B cell (primary cell): Measurements from ENCODE around the gene ITGA3. TPM values are rescaled to one million over a fixed set of nuclear protein-coding genes. Genes with fewer than 3 reads are reported as not detected.

Experiments
- ATAC-seq: fragments of 200-7000 bp; cut with Tn5 transposase; one replicate; pipeline ENCODE4 v1.10.0; 2021; ENCODE audit warnings: low read depth, mild to moderate bottlenecking, moderate number of reproducible peaks, moderate library complexity
- CTCF ChIA-PET: fragments of 350-600 bp; sonication (Branson Sonifier 250); formaldehyde crosslinking; loops from one replicate; lab custom pipeline; 2021; ENCODE audit warnings: antibody characterized with exemption, inconsistent platforms; lab: Charles Lee
- POLR2A ChIA-PET: fragments of 350-600 bp; sonication (Branson Sonifier 250); formaldehyde crosslinking; loops from one replicate; lab custom pipeline; 2021; ENCODE audit warnings: antibody characterized with exemption; lab: Charles Lee
- DNase-seq: peaks from one replicate; pipeline ENCODE4 v3.0.0; 2013
- H2AFZ ChIP-seq: 2 replicates; pipeline ENCODE4 v1.6.1; 2012; ENCODE audit warnings: mild to moderate bottlenecking, low read depth, low read length; ENCODE audit not compliant: insufficient read depth, poor library complexity, severe bottlenecking
- H3K27ac ChIP-seq, 2 donors: 1 replicate in 1 of 2; 2 replicates in 1 of 2; pipeline ENCODE4 v1.5.1; 2012 to 2013; ENCODE audit warnings: low read length in 2 of 2, mild to moderate bottlenecking in 2 of 2, moderate library complexity in 1 of 2
- H3K27me3 ChIP-seq, 4 experiments: fragments of 200-600 bp in 1 of 4; sonication (generic) in 1 of 4; replicated peaks in 1 of 4; 1 replicate in 2 of 4; 2 replicates in 2 of 4; pipeline versions ENCODE4 v1.6.1 to v1.7.0; 2013 to 2016; ENCODE audit warnings: low read length in 3 of 4, mild to moderate bottlenecking in 2 of 4, mixed read lengths in 1 of 4, moderate library complexity in 1 of 4; ENCODE audit not compliant: insufficient read depth in 4 of 4, control insufficient read depth in 3 of 4; ENCODE audit errors: control extremely low read depth in 1 of 4
- H3K36me3 ChIP-seq, 2 experiments: replicated peaks in 1 of 2; 1 replicate in 1 of 2; 2 replicates in 1 of 2; pipeline versions ENCODE4 v1.6.1 to v1.7.1; 2013; ENCODE audit warnings: low read length in 1 of 2; ENCODE audit not compliant: insufficient read depth in 2 of 2, control insufficient read depth in 1 of 2; ENCODE audit errors: control extremely low read depth in 1 of 2, extremely low read depth in 1 of 2
- H3K4me1 ChIP-seq, 2 donors: fragments of 200-600 bp in 1 of 2; sonication (generic) in 1 of 2; 1 replicate in 1 of 2; 2 replicates in 1 of 2; pipeline versions ENCODE4 v1.5.1 to v1.6.1; 2013 to 2017; ENCODE audit warnings: low read length in 2 of 2; ENCODE audit not compliant: control insufficient read depth in 2 of 2, insufficient read depth in 2 of 2
- H3K4me2 ChIP-seq: replicated peaks from 2 replicates; pipeline ENCODE3; 2012; ENCODE audit warnings: mild to moderate bottlenecking, low read depth, low read length; ENCODE audit not compliant: poor library complexity, severe bottlenecking
- H3K4me3 ChIP-seq, 5 experiments: fragments of 200-600 bp in 1 of 5; sonication (generic) in 1 of 5; 1 replicate in 3 of 5; 2 replicates in 2 of 5; pipeline versions ENCODE4 v1.5.1 to v1.7.0; 2011 to 2016; ENCODE audit warnings: low read length in 4 of 5, mild to moderate bottlenecking in 4 of 5, low read depth in 2 of 5, control low read depth in 1 of 5, moderate library complexity in 1 of 5; ENCODE audit not compliant: insufficient read depth in 1 of 5; ENCODE audit errors: control extremely low read depth in 1 of 5, extremely low read depth in 1 of 5
- H3K79me2 ChIP-seq: fragments of 200-600 bp; sonication (generic); one replicate; pipeline ENCODE4 v1.6.0; 2016; ENCODE audit warnings: low read length; ENCODE audit not compliant: control insufficient read depth, insufficient read depth
- H3K9ac ChIP-seq: fragments of 200-600 bp; sonication (generic); 2 replicates; pipeline ENCODE4 v1.6.1; 2017; ENCODE audit warnings: mild to moderate bottlenecking, low read length, moderate library complexity
- H3K9me3 ChIP-seq, 3 donors: one replicate each; pipeline versions ENCODE4 v1.6.1 to v1.7.1; 2013; ENCODE audit warnings: low read length in 2 of 3; ENCODE audit not compliant: control insufficient read depth in 2 of 3, insufficient read depth in 1 of 3; ENCODE audit errors: control extremely low read depth in 1 of 3
- H4K20me1 ChIP-seq: 2 replicates; pipeline ENCODE4 v1.6.0; 2012; ENCODE audit warnings: mild to moderate bottlenecking, low read length; ENCODE audit not compliant: insufficient read depth, control insufficient read depth, poor library complexity, severe bottlenecking
- H3K27ac Mint-ChIP-seq: one replicate; pipeline ENCODE4 v1.8.0; 2021; ENCODE audit warnings: mixed read lengths
- H3K27me3 Mint-ChIP-seq: one replicate; pipeline ENCODE4 v1.8.0; 2021; ENCODE audit warnings: mixed read lengths
- H3K4me1 Mint-ChIP-seq: one replicate; pipeline ENCODE4 v1.8.0; 2021; ENCODE audit warnings: mixed read lengths
- H3K4me3 Mint-ChIP-seq: one replicate; pipeline ENCODE4 v1.8.0; 2021; ENCODE audit warnings: mixed read lengths
- H3K9me3 Mint-ChIP-seq: one replicate; pipeline ENCODE4 v1.8.0; 2022; ENCODE audit warnings: mixed read lengths; ENCODE audit not compliant: insufficient read depth
- EZH2 ChIP-seq: IDR thresholded peaks from 2 replicates; pipeline ENCODE4 v1.6.1; 2012; ENCODE audit warnings: borderline replicate concordance, low read depth, mild to moderate bottlenecking, moderate library complexity, low read length; ENCODE audit not compliant: insufficient read depth, poor library complexity, severe bottlenecking
- WGBS: methylation state at CpG from one replicate; pipeline ENCODE4 v1.1.5; 2013; ENCODE audit warnings: missing lambda C conversion rate; ENCODE audit not compliant: insufficient coverage; 5-methylcytosine and 5-hydroxymethylcytosine counted together
- intact Hi-C: fragments of 100-400 bp; cut with micrococcal nuclease; formaldehyde crosslinking; loops from one replicate; pipeline ENCODE4 v1.10.0; 2022
- polyA plus RNA-seq: library from polyadenylated mRNA; depleted of rRNA; stranded (reverse); fragments of >200 nt; gene quantifications from 2 replicates; pipeline ENCODE4 v1.2.3, GENCODE V29; 2012
- total RNA-seq, 2 donors: library from RNA; stranded (reverse); fragments of 120-200 nt in 1 of 2; gene quantifications; 1 replicate in 1 of 2; 2 replicates in 1 of 2; pipeline versions ENCODE4 v1.2.3 to v1.2.4, GENCODE V29; 2013 to 2022
- TF ChIP-seq, protein P1 (sequence below): fragments of 200-600 bp; IDR thresholded peaks from one replicate; pipeline ENCODE4 v1.8.0; 2022; ENCODE audit warnings: antibody characterized with exemption, mild to moderate bottlenecking

ITGA3 gene
- total and polyA plus RNA-seq, 2 donors (not counting 1 experiment from before 2014, with no cell fraction given) = 11.9 to 13.3 TPM

- no peak overlapping the region for H3K27ac ChIP-seq
- no peak overlapping the region for H3K9ac ChIP-seq
- CTCF ChIA-PET = no interaction called here
- POLR2A ChIA-PET = no interaction called here
- Mint-ChIP-seq H3K4me3 (no peak overlapping the region), H3K4me1 (no peaks in the 10 kb centered on the region), H3K27me3 (no peaks in the 10 kb centered on the region), H3K9me3 (peaks cover 6% of the 10 kb centered on the region), H3K27ac (no peak overlapping the region)
- no peaks in the 10 kb centered on the region for H3K79me2 ChIP-seq
- no peaks in the 10 kb centered on the region for H3K36me3 ChIP-seq
- TF ChIP-seq EZH2 = no peak
- TF ChIP-seq, protein P1, sequence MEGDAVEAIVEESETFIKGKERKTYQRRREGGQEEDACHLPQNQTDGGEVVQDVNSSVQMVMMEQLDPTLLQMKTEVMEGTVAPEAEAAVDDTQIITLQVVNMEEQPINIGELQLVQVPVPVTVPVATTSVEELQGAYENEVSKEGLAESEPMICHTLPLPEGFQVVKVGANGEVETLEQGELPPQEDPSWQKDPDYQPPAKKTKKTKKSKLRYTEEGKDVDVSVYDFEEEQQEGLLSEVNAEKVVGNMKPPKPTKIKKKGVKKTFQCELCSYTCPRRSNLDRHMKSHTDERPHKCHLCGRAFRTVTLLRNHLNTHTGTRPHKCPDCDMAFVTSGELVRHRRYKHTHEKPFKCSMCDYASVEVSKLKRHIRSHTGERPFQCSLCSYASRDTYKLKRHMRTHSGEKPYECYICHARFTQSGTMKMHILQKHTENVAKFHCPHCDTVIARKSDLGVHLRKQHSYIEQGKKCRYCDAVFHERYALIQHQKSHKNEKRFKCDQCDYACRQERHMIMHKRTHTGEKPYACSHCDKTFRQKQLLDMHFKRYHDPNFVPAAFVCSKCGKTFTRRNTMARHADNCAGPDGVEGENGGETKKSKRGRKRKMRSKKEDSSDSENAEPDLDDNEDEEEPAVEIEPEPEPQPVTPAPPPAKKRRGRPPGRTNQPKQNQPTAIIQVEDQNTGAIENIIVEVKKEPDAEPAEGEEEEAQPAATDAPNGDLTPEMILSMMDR = no peak
- ATAC-seq = no peak
- peaks cover 0 to 8% (median 0%) of the 10 kb centered on the region in 4 experiments for H3K27me3 ChIP-seq
- intact Hi-C loops = no loop called here
- 83% methylated on average over 3 of the region's 6 CpGs for WGBS
- no peak for DNase-seq
- no peaks in the 10 kb centered on the region for H3K4me1 ChIP-seq
- H3K4me3 ChIP-seq = no peak overlapping the region
- H4K20me1 ChIP-seq = no peaks in the 10 kb centered on the region
- peaks cover 0 to 14% (median 0%) of the 10 kb centered on the region in 3 donors for H3K9me3 ChIP-seq
- H3K4me2 ChIP-seq = no peak overlapping the region
- no peak overlapping the region for H2AFZ ChIP-seq
Measured at GRCh38 chr17:50071692-50072091, 15.8 kb downstream of the ITGA3 start.

- Mint-ChIP-seq H3K27ac (no peak overlapping the region), H3K27me3 (no peaks in the 10 kb centered on the region)
- no peak for ATAC-seq
Measured at GRCh38 chr17:50072130-50072529, 16.2 kb downstream of the ITGA3 start.

More at GRCh38 chr17:50072130-50072529, 16.2 kb downstream of the ITGA3 start:
- Histone ChIP-seq H3K4me2 (no peak overlapping the region), H3K36me3 (no peaks in the 10 kb centered on the region), H3K9me3 (peaks cover 0 to 14% (median 0%) of the 10 kb centered on the region in 3 donors), H3K4me3 (no peak overlapping the region), H4K20me1 (no peaks in the 10 kb centered on the region), H2AFZ (no peak overlapping the region), H3K27ac (no peak overlapping the region), H3K27me3 (peaks cover 0 to 8% (median 0%) of the 10 kb centered on the region in 4 experiments), H3K79me2 (no peaks in the 10 kb centered on the region), H3K4me1 (no peaks in the 10 kb centered on the region), H3K9ac (no peak overlapping the region)
- TF ChIP-seq, protein P1 = no peak
- no peak for TF ChIP-seq EZH2
- 60% methylated on average over 3 of the region's 3 CpGs for WGBS
- Mint-ChIP-seq H3K9me3 (peaks cover 6% of the 10 kb centered on the region), H3K4me1 (no peaks in the 10 kb centered on the region), H3K4me3 (no peak overlapping the region)
- intact Hi-C loops = no loop called here
- no peak for DNase-seq
- POLR2A ChIA-PET = no interaction called here
- CTCF ChIA-PET = no interaction called here
